Psoas muscle (tissue), 8 donors: Measurements from ENCODE around the gene MTA3. TPM values are rescaled to one million over a fixed set of nuclear protein-coding genes. Genes with fewer than 3 reads are reported as not detected.
A peak's percentile ranks its signal among the peaks of the same experiment; 100 is the strongest.

Experiments
- ATAC-seq, 4 donors: fragments of 200-7000 bp; cut with Tn5 transposase; one replicate each; pipeline ENCODE4 v1.9.1; 2020; ENCODE audit warnings: moderate library complexity in 3 of 4, mild to moderate bottlenecking in 2 of 4
- DNase-seq, 2 donors: peaks; one replicate each; pipeline ENCODE4 v3.0.0-alpha.2; 2020
- H3K27ac ChIP-seq: fragments of 200-600 bp; one replicate; pipeline ENCODE4 v1.8.0; 2022
- H3K27me3 ChIP-seq, 3 donors: fragments of 200-600 bp in 1 of 3; one replicate each; pipeline versions ENCODE4 v1.6.1 to v1.8.0; 2013 to 2022; ENCODE audit warnings: low read length in 2 of 3, mild to moderate bottlenecking in 2 of 3, moderate library complexity in 1 of 3; ENCODE audit not compliant: insufficient read depth in 3 of 3
- H3K36me3 ChIP-seq, 2 donors: fragments of 200-600 bp in 1 of 2; one replicate each; pipeline versions ENCODE4 v1.6.1 to v1.8.0; 2013 to 2022; ENCODE audit warnings: low read depth in 1 of 2, mild to moderate bottlenecking in 1 of 2, moderate library complexity in 1 of 2; ENCODE audit not compliant: insufficient read depth in 1 of 2
- H3K4me1 ChIP-seq: fragments of 200-600 bp; one replicate; pipeline ENCODE4 v1.8.0; 2022
- H3K4me3 ChIP-seq: fragments of 200-600 bp; one replicate; pipeline ENCODE4 v1.8.0; 2022; ENCODE audit warnings: mild to moderate bottlenecking
- H3K9me3 ChIP-seq: fragments of 200-600 bp; one replicate; pipeline ENCODE4 v1.8.0; 2022
- WGBS, 3 donors: extraction: QIAGEN DNeasy Blood & Tissue Kit; methylation state at CpG; one replicate each; pipeline versions ENCODE4 v1.1.6 to v1.1.7; 2013; 5-methylcytosine and 5-hydroxymethylcytosine counted together
- intact Hi-C, 2 donors: fragments of 100-400 bp; cut with DNase I; formaldehyde crosslinking; loops; one replicate each; pipeline versions ENCODE4 v1.11.0 to v1.14.2; 2022
- long read RNA-seq, 2 donors: library from polyadenylated mRNA; unstranded; transcript quantifications; one replicate each; pipeline ENCODE4 v2.0.0, GENCODE V29; 2021
- polyA plus RNA-seq, 3 donors: library from polyadenylated mRNA; stranded (reverse); fragments of 200-250 nt; gene quantifications; one replicate each; pipeline ENCODE4 v1.2.3, GENCODE V29; 2013
- total RNA-seq, 4 donors: library from RNA; stranded (reverse); fragmentation: NEBNext Ultra II Directional in 2 of 4; extraction: Animal tissue kit (Norgen Biotek cat#: 25700) in 2 of 4; gene quantifications; one replicate each; pipeline versions ENCODE4 v1.2.1 to v1.2.4, GENCODE V29; 2021 to 2023
- TF ChIP-seq, protein P1 (sequence below): fragments of 200-600 bp; IDR thresholded peaks from one replicate; pipeline ENCODE4 v1.8.0; 2022; ENCODE audit warnings: antibody characterized with exemption
- donor health status: healthy with polysubstance abuse.
- donor health status: DM: no; HTN: no; CAD: no; lungs with moderate emphysema.
- donor health status: Bipolar disorder and iron deficiency.
- donor health status: healthy.
- donor health status: DM: yes; HTN: yes; CAD: no.
- donor health status: DM: no; HTN: no; CAD: no.
- donor health status: DM: no; HTN: no; CAD: no.
- donor health status: DM: yes; HTN: yes; CAD: no.

The MTA3 gene
- total RNA-seq, result 10 to 100 TPM; 10.7 to 19.8 (median 16.4) TPM
- 1 to 10 TPM; 5.3 to 9.1 (median 8.4) TPM for polyA plus RNA-seq
- long read RNA-seq, donor 1, transcript MTA3-204 (14 exons, 2,041 nt), result major isoform, 6 of 9 reads
- long read RNA-seq, donor 1, partial matches to known transcripts, result 0 of 9 reads
- long read RNA-seq, donor 1, other reads (novel, unspliced or antisense), result 1 of 9 reads
- long read RNA-seq, donor 2, transcript MTA3-204 (14 exons, 2,041 nt), result minor isoform, 10 of 26 reads
- long read RNA-seq, donor 2, transcript MTA3-205 (14 exons, 2,202 nt), result major isoform, 11 of 26 reads
- long read RNA-seq, donor 2, partial matches to known transcripts, result 1 of 26 reads
- long read RNA-seq, donor 2, other reads (novel, unspliced or antisense), result 4 of 26 reads

- 0 to 1% (median 0%) methylated on average over 10 to 67 of the region's 67 CpGs for WGBS, 3 donors
- intact Hi-C loops, result no loop called here
- peak within 1 kb of the TSS; percentile 93 for H3K4me3 ChIP-seq
- peak within 1 kb of the TSS; percentile 89 for H3K27ac ChIP-seq
- TF ChIP-seq, protein P1, sequence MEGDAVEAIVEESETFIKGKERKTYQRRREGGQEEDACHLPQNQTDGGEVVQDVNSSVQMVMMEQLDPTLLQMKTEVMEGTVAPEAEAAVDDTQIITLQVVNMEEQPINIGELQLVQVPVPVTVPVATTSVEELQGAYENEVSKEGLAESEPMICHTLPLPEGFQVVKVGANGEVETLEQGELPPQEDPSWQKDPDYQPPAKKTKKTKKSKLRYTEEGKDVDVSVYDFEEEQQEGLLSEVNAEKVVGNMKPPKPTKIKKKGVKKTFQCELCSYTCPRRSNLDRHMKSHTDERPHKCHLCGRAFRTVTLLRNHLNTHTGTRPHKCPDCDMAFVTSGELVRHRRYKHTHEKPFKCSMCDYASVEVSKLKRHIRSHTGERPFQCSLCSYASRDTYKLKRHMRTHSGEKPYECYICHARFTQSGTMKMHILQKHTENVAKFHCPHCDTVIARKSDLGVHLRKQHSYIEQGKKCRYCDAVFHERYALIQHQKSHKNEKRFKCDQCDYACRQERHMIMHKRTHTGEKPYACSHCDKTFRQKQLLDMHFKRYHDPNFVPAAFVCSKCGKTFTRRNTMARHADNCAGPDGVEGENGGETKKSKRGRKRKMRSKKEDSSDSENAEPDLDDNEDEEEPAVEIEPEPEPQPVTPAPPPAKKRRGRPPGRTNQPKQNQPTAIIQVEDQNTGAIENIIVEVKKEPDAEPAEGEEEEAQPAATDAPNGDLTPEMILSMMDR, result no peak
- no peaks in the 10 kb centered on the region for H3K27me3 ChIP-seq
- H3K36me3 ChIP-seq, result peaks cover 0 to 24% of the 10 kb centered on the region in 2 donors
- peaks cover 16% of the 10 kb centered on the region for H3K4me1 ChIP-seq
- ATAC-seq (peak; percentile 65 to 80 (median 74)), DNase-seq (peak; percentile 71 to 79)
- no peaks in the 10 kb centered on the region for H3K9me3 ChIP-seq
Measured at GRCh38 chr2:42568401-42569115, at the start of gene MTA3. MTA3 (plus strand) TSS chr2:42568632; CDS start chr2:42568746, 114 bp downstream.

- Histone ChIP-seq H3K36me3 (no peaks in the 10 kb centered on the region), H3K27ac (no peak overlapping the region), H3K4me1 (no peaks in the 10 kb centered on the region), H3K9me3 (no peaks in the 10 kb centered on the region), H3K4me3 (no peak overlapping the region), H3K27me3 (peaks cover 0 to 2% (median 0%) of the 10 kb centered on the region in 3 donors)
- 74 to 75% (median 74%) methylated on average over 8 of the region's 8 CpGs for WGBS, 3 donors
- intact Hi-C loops, result no loop called here
- DNase-seq, result no peak
- ATAC-seq, result no peak
- TF ChIP-seq, protein P1, result no peak
Measured at GRCh38 chr2:42519624-42520023, 48.8 kb upstream of the MTA3 start.

GRCh38 chr2:42522035-42522434, 46.4 kb upstream of the MTA3 start:
- Histone ChIP-seq H3K27me3 (peaks cover 0 to 2% (median 0%) of the 10 kb centered on the region in 3 donors), H3K4me1 (no peaks in the 10 kb centered on the region), H3K36me3 (no peaks in the 10 kb centered on the region), H3K27ac (no peak overlapping the region), H3K9me3 (no peaks in the 10 kb centered on the region), H3K4me3 (no peak overlapping the region)
- ATAC-seq (no peak), DNase-seq (no peak)
- TF ChIP-seq, protein P1, result no peak
- 45 to 85% (median 76%) methylated on average over 2 of the region's 2 CpGs for WGBS, 3 donors
- intact Hi-C loops, result no loop called here

- intact Hi-C loops, result no loop called here
- TF ChIP-seq, protein P1, result no peak
- 38 to 49% (median 45%) methylated on average over 13 of the region's 13 CpGs for WGBS, 3 donors
- Histone ChIP-seq H3K27me3 (peaks cover 0 to 2% (median 0%) of the 10 kb centered on the region in 3 donors), H3K4me1 (no peaks in the 10 kb centered on the region), H3K36me3 (no peaks in the 10 kb centered on the region), H3K4me3 (no peak overlapping the region), H3K27ac (no peak overlapping the region), H3K9me3 (no peaks in the 10 kb centered on the region)
- ATAC-seq (no peak), DNase-seq (no peak)
Measured at GRCh38 chr2:42523341-42523740, 45.1 kb upstream of the MTA3 start.
